H1 (cell line): ENCODE measurements around the gene LNPK. TPM values are rescaled to one million over a fixed set of nuclear protein-coding genes. Genes with fewer than 3 reads are reported as not detected.

ENCODE experiments used
- CTCF ChIA-PET: fragments of 300-600 bp; sonication (Branson Sonifier 250); formaldehyde crosslinking; loops from one replicate; lab custom pipeline; 2021; ENCODE audit not compliant: partially characterized antibody; lab: Charles Lee
- POLR2A ChIA-PET: fragments of 300-600 bp; sonication (Branson Sonifier 250); formaldehyde crosslinking; loops from one replicate; lab custom pipeline; 2021; ENCODE audit warnings: inconsistent platforms; ENCODE audit not compliant: partially characterized antibody; lab: Charles Lee
- DNase-seq, 2 experiments: peaks; one replicate each; pipeline versions ENCODE4 v3.0.0 to v3.0.0-alpha.2; 2010 to 2022; ENCODE audit warnings: low spot score in 2 of 2, low read depth in 1 of 2, mixed read lengths in 1 of 2
- FAIRE-seq: peaks from 2 replicates; lab custom pipeline; 2011; peaks lifted over from hg19 to GRCh38; lab: Jason Lieb, UNC
- H2AFZ ChIP-seq: 2 replicates; pipeline ENCODE4 v1.8.1; 2012; ENCODE audit warnings: low read length, inconsistent platforms
- H2AK5ac ChIP-seq: 2 replicates; pipeline ENCODE4 v1.6.1; 2013; ENCODE audit warnings: low read depth, low read length
- H2BK120ac ChIP-seq: replicated peaks from 2 replicates; pipeline ENCODE3; 2013; ENCODE audit warnings: low read depth, low read length, inconsistent platforms
- H2BK12ac ChIP-seq: 2 replicates; pipeline ENCODE4 v1.6.1; 2013; ENCODE audit warnings: low read depth, low read length
- H2BK15ac ChIP-seq: 2 replicates; pipeline ENCODE4 v1.6.1; 2013; ENCODE audit warnings: low read length
- H2BK20ac ChIP-seq: 2 replicates; pipeline ENCODE4 v1.6.1; 2013; ENCODE audit warnings: low read length
- H2BK5ac ChIP-seq: 2 replicates; pipeline ENCODE4 v1.6.1; 2013; ENCODE audit warnings: low read depth, low read length
- H3K14ac ChIP-seq: 2 replicates; pipeline ENCODE4 v1.6.1; 2013; ENCODE audit warnings: inconsistent platforms; ENCODE audit not compliant: insufficient read length
- H3K18ac ChIP-seq: 2 replicates; pipeline ENCODE4 v1.6.1; 2013; ENCODE audit warnings: low read length; ENCODE audit errors: extremely low read depth
- H3K23ac ChIP-seq: 2 replicates; pipeline ENCODE4 v1.6.1; 2013; ENCODE audit warnings: inconsistent platforms; ENCODE audit not compliant: insufficient read length
- H3K23me2 ChIP-seq: 2 replicates; pipeline ENCODE4 v1.6.1; 2013; ENCODE audit warnings: low read depth, low read length
- H3K27ac ChIP-seq: 2 replicates; pipeline ENCODE4 v1.6.1; 2011; ENCODE audit warnings: low read depth, low read length, inconsistent platforms
- H3K27me3 ChIP-seq, 4 experiments: replicated peaks in 1 of 4; 1 replicate in 1 of 4; 2 replicates in 3 of 4; pipeline versions ENCODE4 v1.6.1 to v1.8.1; 2011 to 2013; ENCODE audit warnings: low read length in 3 of 4, mild to moderate bottlenecking in 3 of 4, inconsistent platforms in 2 of 4, mixed read lengths in 2 of 4, moderate library complexity in 1 of 4; ENCODE audit not compliant: control insufficient read depth in 3 of 4, insufficient read depth in 3 of 4; ENCODE audit errors: extremely low read depth in 1 of 4
- H3K36me3 ChIP-seq, 4 experiments: 2 replicates each; pipeline versions ENCODE4 v1.6.1 to v1.8.1; 2011 to 2013; ENCODE audit warnings: mild to moderate bottlenecking in 4 of 4, low read length in 3 of 4, moderate library complexity in 2 of 4, control low read depth in 1 of 4, inconsistent platforms in 1 of 4; ENCODE audit not compliant: insufficient read depth in 4 of 4, control insufficient read depth in 2 of 4
- H3K4ac ChIP-seq: replicated peaks from 2 replicates; pipeline ENCODE3; 2013; ENCODE audit warnings: low read length, low read depth, mixed read lengths, inconsistent platforms; ENCODE audit not compliant: insufficient read length
- H3K4me1 ChIP-seq, 4 experiments: replicated peaks in 1 of 4; 1 replicate in 1 of 4; 2 replicates in 3 of 4; pipeline versions ENCODE4 v1.6.1 to v1.8.1; 2011 to 2013; ENCODE audit warnings: low read length in 3 of 4, inconsistent platforms in 2 of 4, mixed read lengths in 1 of 4; ENCODE audit not compliant: insufficient read depth in 4 of 4, control insufficient read depth in 3 of 4
- H3K4me2 ChIP-seq, 2 experiments: 2 replicates each; pipeline versions ENCODE4 v1.6.1 to v1.8.1; 2011 to 2013; ENCODE audit warnings: low read depth in 2 of 2, low read length in 2 of 2, control low read depth in 1 of 2, inconsistent platforms in 1 of 2, mild to moderate bottlenecking in 1 of 2; ENCODE audit not compliant: insufficient read depth in 1 of 2
- H3K4me3 ChIP-seq, 4 experiments: fragments of 200-600, 300-600 bp in 1 of 4; sonication (generic), shearing (Covaris generic), sonication (Bioruptor Twin) in 1 of 4; 2 replicates each; pipeline versions ENCODE4 v1.5.1 to v1.8.1; 2011 to 2016; ENCODE audit warnings: low read length in 4 of 4, low read depth in 3 of 4, control low read depth in 2 of 4, inconsistent platforms in 2 of 4, mild to moderate bottlenecking in 2 of 4, mixed read lengths in 1 of 4, moderate library complexity in 1 of 4; ENCODE audit not compliant: insufficient read depth in 2 of 4; ENCODE audit errors: extremely low read depth in 1 of 4
- H3K56ac ChIP-seq: replicated peaks from 2 replicates; pipeline ENCODE3; 2013; ENCODE audit warnings: low read depth, mild to moderate bottlenecking, mixed read lengths, low read length, inconsistent platforms; ENCODE audit not compliant: insufficient read length
- H3K79me1 ChIP-seq: 2 replicates; pipeline ENCODE4 v1.6.1; 2013; ENCODE audit warnings: low read depth, low read length, control low read depth
- H3K79me2 ChIP-seq, 2 experiments: 2 replicates each; pipeline versions ENCODE4 v1.6.1 to v1.8.1; 2012 to 2013; ENCODE audit warnings: low read length in 2 of 2, mild to moderate bottlenecking in 2 of 2, inconsistent platforms in 1 of 2; ENCODE audit not compliant: insufficient read depth in 2 of 2, control insufficient read depth in 1 of 2
- H3K9ac ChIP-seq, 4 experiments: replicated peaks in 1 of 4; 1 replicate in 1 of 4; 2 replicates in 3 of 4; pipeline versions ENCODE4 v1.6.1 to v1.8.1; 2011 to 2013; ENCODE audit warnings: low read depth in 3 of 4, low read length in 3 of 4, control low read depth in 2 of 4, mild to moderate bottlenecking in 2 of 4, moderate library complexity in 2 of 4, inconsistent platforms in 1 of 4; ENCODE audit errors: extremely low read depth in 1 of 4
- H3K9me3 ChIP-seq, 2 experiments: 2 replicates each; pipeline versions ENCODE4 v1.6.1 to v1.8.1; 2012 to 2013; ENCODE audit warnings: mild to moderate bottlenecking in 2 of 2, moderate library complexity in 2 of 2, control low read depth in 1 of 2, inconsistent platforms in 1 of 2, low read depth in 1 of 2, low read length in 1 of 2, mixed read lengths in 1 of 2; ENCODE audit not compliant: insufficient read depth in 2 of 2
- H4K20me1 ChIP-seq, 2 experiments: replicated peaks in 1 of 2; 2 replicates each; pipeline versions ENCODE3 to v1.8.1; 2011 to 2013; ENCODE audit warnings: inconsistent platforms in 2 of 2, low read length in 2 of 2, mild to moderate bottlenecking in 1 of 2; ENCODE audit not compliant: insufficient read depth in 2 of 2, control insufficient read depth in 1 of 2
- H4K5ac ChIP-seq: 2 replicates; pipeline ENCODE4 v1.6.1; 2013; ENCODE audit warnings: low read length, low read depth, mixed read lengths, inconsistent platforms; ENCODE audit not compliant: insufficient read length
- H4K8ac ChIP-seq: 2 replicates; pipeline ENCODE4 v1.8.0; 2013; ENCODE audit warnings: mild to moderate bottlenecking, moderate library complexity, low read length, inconsistent platforms; ENCODE audit not compliant: insufficient read depth; ENCODE audit errors: extremely low read depth
- H4K91ac ChIP-seq: replicated peaks from 2 replicates; pipeline ENCODE3; 2013; ENCODE audit warnings: low read length, mixed read lengths, inconsistent platforms; ENCODE audit not compliant: insufficient read length
- CEBPB ChIP-seq: IDR thresholded peaks from 2 replicates; pipeline ENCODE4 v1.6.1; 2012; ENCODE audit warnings: low read depth, low read length
- KDM1A ChIP-seq: fragments of 200-600, 300-600 bp; sonication (generic); IDR thresholded peaks from 2 replicates; pipeline ENCODE4 v1.7.1; 2016; ENCODE audit warnings: mild to moderate bottlenecking, low read length, borderline replicate concordance
- MAFK ChIP-seq: IDR thresholded peaks from 2 replicates; pipeline ENCODE4 v1.6.1; 2012; ENCODE audit warnings: low read depth, mild to moderate bottlenecking, improper control_type of control experiment, low read length
- SIN3A ChIP-seq, 2 experiments: IDR thresholded peaks in 1 of 2; conservative IDR thresholded peaks in 1 of 2; 2 replicates each; pipeline ENCODE4 v1.6.1; 2011 to 2012; ENCODE audit warnings: low read length in 2 of 2, improper control_type of control experiment in 1 of 2, low read depth in 1 of 2, mild to moderate bottlenecking in 1 of 2
- SP4 ChIP-seq: IDR thresholded peaks from 2 replicates; pipeline ENCODE4 v1.6.1; 2012; ENCODE audit warnings: low read length, inconsistent platforms
- SUZ12 ChIP-seq: fragments of 200-600 bp; sonication (generic); IDR thresholded peaks from 2 replicates; pipeline ENCODE4 v1.6.1; 2012; ENCODE audit warnings: mild to moderate bottlenecking, inconsistent platforms, low read length, moderate library complexity, mixed read lengths
- TAF1 ChIP-seq: IDR thresholded peaks from 2 replicates; pipeline ENCODE4 v1.6.1; 2011; ENCODE audit warnings: mild to moderate bottlenecking, low read depth, low read length
- TBP ChIP-seq: IDR thresholded peaks from 2 replicates; pipeline ENCODE4 v1.6.1; 2011; ENCODE audit warnings: low read depth, low read length, improper control_type of control experiment
- TEAD4 ChIP-seq: IDR thresholded peaks from 2 replicates; pipeline ENCODE4 v1.6.1; 2012; ENCODE audit warnings: low read depth, low read length, inconsistent platforms, mixed read lengths
- YY1 ChIP-seq: IDR thresholded peaks from 2 replicates; pipeline ENCODE4 v1.6.1; 2011; ENCODE audit warnings: low read depth, mild to moderate bottlenecking, low read length
- ZNF274 ChIP-seq: IDR thresholded peaks from 2 replicates; pipeline ENCODE4 v1.7.0; 2012; ENCODE audit warnings: low read length, borderline replicate concordance; ENCODE audit errors: extremely low read depth
- WGBS, 2 experiments: shearing (Covaris generic) in 1 of 2; methylation state at CpG; one replicate each; pipeline versions ENCODE4 v1.1.6 to v1.1.7; 2013 to 2015; ENCODE audit warnings: low lambda C conversion rate in 2 of 2, mixed read lengths in 2 of 2, inconsistent platforms in 1 of 2, low coverage in 1 of 2, missing lambda C conversion rate in 1 of 2; ENCODE audit not compliant: insufficient replicate concordance in 2 of 2, insufficient coverage in 1 of 2, insufficient read length in 1 of 2; ENCODE audit errors: extremely low coverage in 1 of 2, missing lambda C conversion rate in 1 of 2; 5-methylcytosine and 5-hydroxymethylcytosine counted together
- polyA plus RNA-seq, 7 experiments: library from polyadenylated mRNA; depleted of rRNA in 3 of 7; stranded (reverse) in 5 of 7; unstranded in 2 of 7; fragments of >200 nt in 5 of 7; fragments of 200-250 nt in 2 of 7; gene quantifications; 1 replicate in 5 of 7; 2 replicates in 1 of 7; 4 replicates in 1 of 7; pipeline versions ENCODE4 v1.2.1 to v1.2.3, GENCODE V29; 2011 to 2013; ENCODE audit warnings: missing spikeins in 2 of 7, mixed read lengths in 2 of 7
- total RNA-seq: library from RNA; stranded (reverse); fragmentation: NEBNext Ultra II Directional; extraction: Animal tissue kit (Norgen Biotek cat#: 25700); gene quantifications from 2 replicates; pipeline ENCODE4 v1.2.1, GENCODE V29; 2021

LNPK gene
- total and polyA plus RNA-seq, 2 of the 8 experiments (the other 6 are each of a cell fraction or from before 2014, with no cell fraction given): 3.1 to 10.3 TPM

DNA sequence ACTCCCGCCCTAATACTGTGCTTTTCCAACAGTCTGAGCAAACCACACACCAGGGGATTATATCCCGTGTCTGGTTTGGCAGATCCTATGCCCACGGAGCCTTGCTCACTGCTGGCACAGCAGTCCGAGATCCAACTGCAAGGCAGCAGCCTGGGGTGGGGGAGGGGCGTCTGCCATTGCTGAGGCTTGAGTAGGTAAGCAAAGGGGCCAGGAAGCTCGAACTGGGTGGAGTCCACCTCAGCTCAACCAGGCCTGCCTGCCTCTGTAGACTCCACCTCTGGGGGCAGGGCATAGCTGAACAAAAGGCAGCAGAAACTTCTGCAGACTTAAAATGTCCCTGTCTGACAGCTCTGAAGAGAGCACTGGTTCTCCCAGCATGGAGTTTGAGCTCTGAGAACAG, 44.2 kb downstream of the LNPK start:
- H3K23me2 ChIP-seq: no peaks in the 10 kb centered on the region
- H4K20me1 ChIP-seq: no peaks in the 10 kb centered on the region
- H3K4me2 ChIP-seq: no peak overlapping the region; a peak in 1 of 4 replicates
- WGBS, 2 experiments: 81% methylated on average over 6 of the region's 6 CpGs; no CpG with 5 or more reads in 1 of the 2 experiments
- no peak for FAIRE-seq
- H2AK5ac ChIP-seq: no peak overlapping the region
- H3K18ac ChIP-seq: no peak overlapping the region; the same call in 1 of the 2 replicates
- no peak overlapping the region for H3K9ac ChIP-seq
- no peaks in the 10 kb centered on the region for H3K79me2 ChIP-seq
- no peak overlapping the region for H2BK15ac ChIP-seq
- no peak overlapping the region for H3K4me3 ChIP-seq
- H3K56ac ChIP-seq: no peak overlapping the region
- H3K4me1 ChIP-seq: no peaks in the 10 kb centered on the region; a peak in 1 of 7 replicates
- CTCF ChIA-PET: interaction anchor here (1.1 to 2.3 kb wide), 2 partner anchors 11 to 626 kb away, joined by 3 to 7 read pairs; no protein-coding TSS in a partner anchor
- no peak overlapping the region for H2BK120ac ChIP-seq
- no peak overlapping the region for H3K4ac ChIP-seq
- no peak overlapping the region for H2BK5ac ChIP-seq
- H4K5ac ChIP-seq: no peak overlapping the region
- no peak overlapping the region for H3K23ac ChIP-seq
- H3K79me1 ChIP-seq: no peaks in the 10 kb centered on the region
- H4K91ac ChIP-seq: no peak overlapping the region
- DNase-seq: peak in 1 of 2 experiments; percentile 55
- no peak overlapping the region for H2BK20ac ChIP-seq
- H3K14ac ChIP-seq: no peak overlapping the region
- H2BK12ac ChIP-seq: no peak overlapping the region
- H3K36me3 ChIP-seq: no peaks in the 10 kb centered on the region
- no peak overlapping the region for H2AFZ ChIP-seq
- H3K9me3 ChIP-seq: no peaks in the 10 kb centered on the region
- TF ChIP-seq SIN3A (conservative IDR thresholded peaks at IDR 0.05 in 1 of 2, IDR thresholded peaks at IDR 0.05 in 1 of 2; ENCODE audit: low read depth in 1 of 2, low read length in 2 of 2) (no peak), YY1 (no peak), TBP (no peak), ZNF274 (no peak), TEAD4 (no peak), MAFK (no peak), TAF1 (no peak), KDM1A (no peak), SUZ12 (no peak), SP4 (no peak), CEBPB (no peak)
- POLR2A ChIA-PET: no interaction called here
- no peak overlapping the region for H3K27ac ChIP-seq
- H3K27me3 ChIP-seq: no peaks in the 10 kb centered on the region
- 0 out of 2 replicates have a peak overlapping the region, but pooled peaks have one; percentile 59 for H4K8ac ChIP-seq
